Endometrial microvascular endothelial cells (primary cell): ENCODE data around the gene SLC24A5. TPM values are rescaled to one million over a fixed set of nuclear protein-coding genes. Genes with fewer than 3 reads are reported as not detected.

Source experiments
- in situ Hi-C: cut with HindIII; loops from 2 replicates; pipeline ENCODE4 v1.10.0; 2017; ENCODE audit warnings: low sequenced_read_pairs, low pct_unique_long_range_greater_than_20kb; ENCODE audit errors: inconsistent ontology term
- total RNA-seq: library from RNA; depleted of rRNA; stranded (reverse); fragments of >200 nt; gene quantifications from one replicate; pipeline ENCODE4 v1.2.3, GENCODE V29; 2015; ENCODE audit errors: inconsistent ontology term

The SLC24A5 gene
- total RNA-seq: not detected

GRCh38 chr15:48120745-48121144, at the start of gene SLC24A5:
Gene SLC24A5 (plus strand): TSS chr15:48120990. CDS start chr15:48121045, 55 bp downstream.
- in situ Hi-C loops: no loop called here

- in situ Hi-C loops: no loop called here
These were observed 47.8 kb upstream of the SLC24A5 start for GRCh38 chr15:48072941-48073340.

DNA sequence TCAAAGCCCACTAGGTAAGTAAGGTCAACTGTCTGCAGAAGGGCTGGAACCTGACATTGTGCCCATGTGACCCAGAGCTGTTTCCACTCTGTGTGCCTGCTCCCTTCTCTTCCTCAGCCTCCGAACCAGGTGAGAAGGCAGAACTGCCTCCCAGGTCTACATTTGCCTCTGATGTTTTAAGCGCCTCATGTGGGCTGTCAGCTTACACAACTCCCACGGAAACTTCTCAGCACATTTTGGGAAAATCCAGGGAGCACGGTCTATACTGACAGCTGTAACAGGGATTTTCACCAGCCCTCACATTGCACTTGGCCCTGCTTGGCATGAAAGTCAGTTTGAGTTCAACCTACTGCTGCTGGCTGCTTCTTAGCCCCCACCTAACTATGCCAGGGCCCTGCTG, 46.9 kb upstream of the SLC24A5 start:
- in situ Hi-C loops: no loop called here

DNA sequence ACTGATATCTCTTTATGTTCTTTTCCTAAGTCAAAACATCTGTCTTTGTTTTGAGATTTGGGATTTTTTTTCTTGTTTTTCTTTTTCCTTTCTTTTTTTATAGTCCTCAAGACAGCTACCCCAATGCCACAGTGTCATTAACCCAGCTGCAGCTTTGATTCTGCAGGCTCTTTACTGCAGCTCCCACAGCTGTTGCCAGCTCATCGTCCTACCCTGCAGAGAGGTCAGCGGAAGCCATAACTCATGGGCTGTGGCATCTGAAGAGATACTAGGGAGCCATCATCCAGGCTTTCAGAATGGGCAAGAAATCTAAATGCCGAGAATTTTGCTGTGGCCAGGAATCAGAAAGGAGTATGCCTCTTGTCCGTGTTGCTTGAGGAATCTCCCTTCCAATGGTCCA, 44.3 kb upstream of the SLC24A5 start:
- in situ Hi-C loops: no loop called here

- in situ Hi-C loops: no loop called here
These were observed 43.1 kb upstream of the SLC24A5 start for GRCh38 chr15:48077616-48078184.

GRCh38 chr15:48084759-48085590, 35.8 kb upstream of the SLC24A5 start:
- in situ Hi-C loops: no loop called here

DNA sequence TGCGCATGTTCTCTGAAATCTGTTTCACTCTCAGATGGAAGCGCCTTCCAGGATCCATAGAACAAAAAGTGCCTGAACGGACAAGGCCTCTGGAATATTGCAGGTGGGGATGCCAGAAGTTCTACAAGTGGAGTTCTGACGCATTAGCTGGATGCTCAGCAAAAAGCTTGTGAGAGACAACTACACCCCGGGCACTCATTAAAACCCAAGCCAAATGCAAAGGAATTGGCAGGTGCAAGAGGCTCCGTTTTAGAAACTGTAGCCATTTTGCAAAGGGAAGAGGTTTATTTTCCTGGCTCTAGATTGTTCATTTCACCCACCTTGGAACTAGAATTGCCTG, 35.2 kb upstream of the SLC24A5 start:
- in situ Hi-C loops: no loop called here

DNA sequence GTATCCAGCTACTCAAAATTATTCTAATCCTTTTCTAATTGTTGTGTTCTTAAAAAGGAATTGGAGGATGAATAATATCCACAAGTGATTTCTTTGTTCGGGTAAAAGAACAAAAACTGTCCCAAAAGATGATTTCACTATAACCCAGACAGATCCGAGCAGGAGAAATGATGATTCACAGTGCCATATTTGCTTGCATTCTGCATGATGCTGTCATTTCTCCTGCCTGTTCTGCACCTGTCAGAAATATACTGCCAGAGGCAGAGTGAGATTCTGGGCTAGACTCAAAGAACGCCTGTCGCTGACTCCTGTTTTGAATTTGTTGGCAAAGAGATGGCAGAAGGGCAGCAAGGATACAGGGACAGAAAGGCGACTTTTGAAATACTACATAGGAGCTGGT, 34.7 kb upstream of the SLC24A5 start:
- in situ Hi-C loops: no loop called here

GRCh38 chr15:48086576-48086975, 34.2 kb upstream of the SLC24A5 start:
- in situ Hi-C loops: no loop called here

DNA sequence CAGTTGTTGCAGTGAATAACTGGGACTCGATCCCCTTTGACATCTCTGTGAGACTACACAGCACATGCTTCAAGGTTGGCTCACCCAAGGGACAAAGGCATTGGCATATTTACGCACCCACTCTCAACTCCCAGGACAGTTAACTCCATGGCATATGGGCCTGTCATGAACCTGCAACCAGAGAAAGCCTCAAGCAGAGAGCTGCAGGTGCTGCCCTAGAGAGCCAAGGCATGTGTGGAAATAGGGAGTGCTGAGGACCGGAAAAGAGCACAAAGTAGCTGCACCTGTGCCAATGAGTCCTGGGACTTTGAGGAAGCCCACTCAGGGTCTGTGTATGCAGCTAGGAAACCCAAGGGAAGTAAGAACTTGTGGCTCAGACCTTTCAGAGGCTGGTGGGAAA, 32.9 kb upstream of the SLC24A5 start:
- in situ Hi-C loops: no loop called here

- in situ Hi-C loops: no loop called here
These were observed 31.1 kb upstream of the SLC24A5 start for GRCh38 chr15:48089702-48090101.

DNA sequence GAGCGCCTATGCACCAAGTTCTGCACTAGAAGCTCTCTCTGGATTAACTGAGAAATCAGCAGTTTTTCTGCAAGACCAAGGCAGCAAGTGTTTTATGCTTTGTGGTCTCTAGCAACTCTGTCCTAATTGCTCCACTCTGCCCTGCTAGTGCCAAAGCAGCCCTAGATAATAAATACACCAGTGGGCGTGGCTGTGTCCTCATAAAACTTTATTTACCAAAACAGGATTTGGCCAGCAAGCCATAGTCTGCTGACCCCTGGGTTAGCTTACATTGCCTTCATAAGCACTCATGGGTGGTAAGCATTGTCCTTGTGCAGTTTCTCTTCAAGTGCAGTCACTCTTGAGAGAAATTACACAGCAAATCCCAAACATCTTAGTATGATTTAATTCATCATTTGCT, 30.7 kb upstream of the SLC24A5 start:
- in situ Hi-C loops: no loop called here

DNA sequence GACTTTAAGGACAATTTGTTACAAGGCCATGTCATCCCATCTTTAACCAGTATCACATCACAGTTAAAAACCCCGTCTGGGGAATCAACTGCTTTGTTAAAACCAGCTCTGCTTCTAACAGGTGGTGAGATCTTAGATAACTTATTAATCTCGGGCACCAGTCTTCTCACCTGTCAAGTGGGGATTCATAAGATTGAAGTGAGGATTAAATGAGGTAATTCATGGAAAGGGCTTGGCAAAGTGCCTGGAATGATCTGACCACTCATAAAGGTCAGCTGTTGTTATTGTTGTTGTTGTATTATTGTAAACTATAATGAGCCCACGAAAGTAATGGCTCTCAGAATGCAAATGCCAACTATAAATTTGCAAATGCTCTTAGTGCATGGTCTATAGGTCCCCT, 30.1 kb upstream of the SLC24A5 start:
- in situ Hi-C loops: no loop called here

DNA sequence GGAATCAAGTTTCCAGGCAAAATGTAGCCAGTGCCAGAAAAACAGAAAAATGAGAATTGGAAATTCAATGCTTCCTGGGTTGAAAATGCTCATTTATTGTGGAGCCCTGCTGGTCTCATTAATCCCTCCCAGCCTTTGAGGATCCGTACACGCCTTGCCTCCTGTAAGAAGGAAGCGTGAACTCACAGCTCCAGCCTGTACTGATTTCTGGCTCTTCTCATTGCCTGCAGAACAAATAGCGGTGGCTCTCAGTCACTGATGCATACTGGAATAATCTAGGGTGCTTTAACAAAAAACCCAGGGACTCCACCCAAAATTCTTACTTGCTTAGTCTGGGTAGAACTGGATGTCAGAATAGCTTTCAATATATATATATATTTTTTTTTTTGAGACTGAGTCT, 29.3 kb upstream of the SLC24A5 start:
- in situ Hi-C loops: no loop called here

GRCh38 chr15:48096355-48096786, 24.4 kb upstream of the SLC24A5 start:
- in situ Hi-C loops: no loop called here

DNA sequence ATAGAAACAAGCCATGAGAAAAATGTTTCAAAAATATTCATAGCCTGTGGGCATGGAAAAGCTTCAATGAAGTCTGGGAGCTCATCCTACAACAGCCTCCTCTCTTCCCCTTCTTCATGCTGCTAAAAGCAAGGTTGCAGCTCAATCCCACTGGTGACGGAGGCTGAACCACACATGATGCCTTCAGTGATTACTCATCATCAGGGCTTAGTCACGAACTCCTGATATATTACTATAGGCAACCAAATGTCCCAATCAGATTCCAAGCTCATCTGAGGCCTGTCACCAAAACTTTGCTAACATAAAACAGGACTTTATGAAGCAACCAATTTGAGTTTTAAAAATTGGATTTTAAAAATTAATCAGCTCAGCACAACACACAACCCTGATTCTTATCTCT, 24.0 kb upstream of the SLC24A5 start:
- in situ Hi-C loops: no loop called here

DNA sequence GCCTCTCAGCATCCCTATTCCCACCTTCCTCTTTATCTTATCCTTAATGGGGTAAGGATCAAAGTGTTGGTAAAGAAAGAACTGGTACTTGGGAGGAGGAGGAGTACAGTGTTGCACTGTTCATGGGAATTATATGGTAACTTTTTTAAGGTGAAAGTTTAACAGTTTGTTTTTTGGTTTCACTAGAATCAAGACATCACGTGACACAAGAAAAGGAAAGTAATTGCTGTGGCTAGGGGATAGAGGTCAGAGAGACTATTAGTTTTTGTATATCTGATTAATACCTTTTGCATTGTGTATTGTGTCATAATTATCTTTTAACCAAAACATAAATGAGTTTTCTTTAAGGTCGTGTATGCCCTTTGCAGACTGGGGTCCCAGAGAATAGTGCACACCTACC, 23.5 kb upstream of the SLC24A5 start:
- in situ Hi-C loops: no loop called here

GRCh38 chr15:48101376-48101961, 19.3 kb upstream of the SLC24A5 start:
- in situ Hi-C loops: no loop called here

GRCh38 chr15:48102167-48102566, 18.6 kb upstream of the SLC24A5 start:
- in situ Hi-C loops: no loop called here

- in situ Hi-C loops: no loop called here
These were observed 17.1 kb upstream of the SLC24A5 start for GRCh38 chr15:48103647-48104046.
